Stromal cell of bone marrow (primary cell): Measurements from ENCODE around the gene SMIM5.
A peak's percentile ranks its signal among the peaks of the same experiment; 100 is the strongest.

Source experiments
- DNase-seq: peaks from one replicate; pipeline ENCODE4 v3.0.0-alpha.2; 2012; ENCODE audit warnings: low read depth

Gene SMIM5

GRCh38 chr17:75640556-75641119 lies 7.4 kb downstream of the SMIM5 start:
- no peak for DNase-seq

GRCh38 chr17:75641343-75641742 lies 8.1 kb downstream of the SMIM5 start:
- no peak for DNase-seq

GRCh38 chr17:75642182-75642783 lies 9.0 kb downstream of the SMIM5 start:
- DNase-seq, result no peak

GRCh38 chr17:75642784-75643642 lies 9.8 kb downstream of the SMIM5 start:
- DNase-seq, result no peak

- no peak for DNase-seq
These were observed 10.4 kb downstream of the SMIM5 start for GRCh38 chr17:75643643-75644017.

GRCh38 chr17:75645501-75645888 lies 12.3 kb downstream of the SMIM5 start:
- no peak for DNase-seq

- no peak for DNase-seq
These were observed 12.8 kb downstream of the SMIM5 start for GRCh38 chr17:75645889-75646637.

GRCh38 chr17:75646638-75646992 lies 13.4 kb downstream of the SMIM5 start:
- no peak for DNase-seq

GRCh38 chr17:75647061-75647460 lies 13.8 kb downstream of the SMIM5 start:
- no peak for DNase-seq

- no peak for DNase-seq
These were observed 14.7 kb downstream of the SMIM5 start for GRCh38 chr17:75647921-75648320.

- no peak for DNase-seq
These were observed 16.5 kb downstream of the SMIM5 start for GRCh38 chr17:75649687-75650086.

- no peak for DNase-seq
These were observed 17.6 kb downstream of the SMIM5 start for GRCh38 chr17:75650874-75651273.

- DNase-seq, result no peak
These were observed 19.1 kb downstream of the SMIM5 start for GRCh38 chr17:75652341-75652740.

- DNase-seq, result no peak
These were observed 19.8 kb downstream of the SMIM5 start for GRCh38 chr17:75652934-75653549.

GRCh38 chr17:75654176-75654575 lies 20.9 kb downstream of the SMIM5 start:
- DNase-seq, result no peak

GRCh38 chr17:75658237-75658636 lies 25.0 kb downstream of the SMIM5 start:
- no peak for DNase-seq

- no peak for DNase-seq
These were observed 28.3 kb downstream of the SMIM5 start for GRCh38 chr17:75661531-75661930.

GRCh38 chr17:75662511-75662910 lies 29.3 kb downstream of the SMIM5 start:
- DNase-seq, result no peak

GRCh38 chr17:75664099-75664549 lies 30.9 kb downstream of the SMIM5 start:
- DNase-seq, result no peak

- no peak for DNase-seq
These were observed 32.7 kb downstream of the SMIM5 start for GRCh38 chr17:75665981-75666380.

GRCh38 chr17:75666959-75667790 lies 33.9 kb downstream of the SMIM5 start, which contains the start of the genes RECQL5 and SAP30BP:
RECQL5 (minus strand) TSS chr17:75667154; CDS start chr17:75666557, 597 bp downstream.
SAP30BP (plus strand) TSS chr17:75667338; CDS start chr17:75667373, 35 bp downstream.
- peak; percentile 96 for DNase-seq
